Measurements from ENCODE around the gene BRI3BP.
"Not testable (repeated sequence)": the region's sequence is repeated elsewhere in the genome, so short reads cannot be mapped to it uniquely, and the experiment has no call there.

Gene BRI3BP

GRCh38 chr12:125024949-125025563, 31.6 kb downstream of the BRI3BP start:
- no peak for ATAC-seq

- no peak for ATAC-seq
Observed at GRCh38 chr12:125025606-125026235, 32.3 kb downstream of the BRI3BP start.

GRCh38 chr12:125028106-125028505, 34.7 kb downstream of the BRI3BP start:
- ATAC-seq, result no peak

GRCh38 chr12:125029761-125030358, 36.4 kb downstream of the BRI3BP start:
- no peak for ATAC-seq

- not testable (repeated sequence) for ATAC-seq
Observed at GRCh38 chr12:125031471-125031870, 38.0 kb downstream of the BRI3BP start.

GRCh38 chr12:125032466-125033152, 39.2 kb downstream of the BRI3BP start:
- ATAC-seq, result no peak

GRCh38 chr12:125033288-125033687, 39.8 kb downstream of the BRI3BP start:
- no peak for ATAC-seq

- no peak for ATAC-seq
Observed at GRCh38 chr12:125038976-125039625, 45.7 kb downstream of the BRI3BP start.

- no peak for ATAC-seq
Observed at GRCh38 chr12:125049093-125049458, 55.6 kb downstream of the BRI3BP start.

GRCh38 chr12:125050446-125050845, 57.0 kb downstream of the BRI3BP start:
- no peak for ATAC-seq

GRCh38 chr12:125050868-125051267, 57.4 kb downstream of the BRI3BP start:
- ATAC-seq, result no peak

- no peak for ATAC-seq
Observed at GRCh38 chr12:125053821-125054220, 60.4 kb downstream of the BRI3BP start.

- ATAC-seq, result no peak
Observed at GRCh38 chr12:125055591-125055990, 62.1 kb downstream of the BRI3BP start.

GRCh38 chr12:125056306-125056705, 62.9 kb downstream of the BRI3BP start:
- no peak for ATAC-seq

GRCh38 chr12:125057708-125058107, 64.3 kb downstream of the BRI3BP start:
- no peak for ATAC-seq

- no peak for ATAC-seq
Observed at GRCh38 chr12:125061229-125061628, 67.8 kb downstream of the BRI3BP start.

- not testable (repeated sequence) for ATAC-seq
Observed at GRCh38 chr12:125063522-125063921, 70.1 kb downstream of the BRI3BP start.

GRCh38 chr12:125064492-125064891, 71.0 kb downstream of the BRI3BP start:
- ATAC-seq, result no peak

- peak; percentile 95 to 96 for ATAC-seq
Observed at GRCh38 chr12:125065021-125065918, 71.8 kb downstream of the BRI3BP start, which contains the start of gene AACS. Gene AACS, plus strand, starts transcription at chr12:125065435. Its CDS starts 150 bp downstream, at chr12:125065585.

GRCh38 chr12:125065919-125066570, 72.6 kb downstream of the BRI3BP start:
- no peak for ATAC-seq

GRCh38 chr12:125068391-125068790, 74.9 kb downstream of the BRI3BP start:
- ATAC-seq, result no peak

Measured in activated CD4-positive, CD25-positive, alpha-beta regulatory T cell treated with anti-CD3 and anti-CD28 coated beads, Interleukin-2, amount 50 U/mL, for 24 hours (primary cell).